ENCODE results near the gene CAPN15.

- no peak for TF ChIP-seq TAF1 (IDR thresholded peaks at IDR 0.05; ENCODE audit: borderline replicate concordance, low read depth, low read length)
- TF ChIP-seq POLR2A (IDR thresholded peaks at IDR 0.05; ENCODE audit: low read depth, low read length), result no peak
Measured at GRCh38 chr16:569445-570254, 42.1 kb downstream of the CAPN15 start, which contains the start of gene PIGQ.
